Measurements from ENCODE around the gene P2RX7. TPM values are rescaled to one million over a fixed set of nuclear protein-coding genes. Genes with fewer than 3 reads are reported as not detected.
"Not testable (repeated sequence)": the region's sequence is repeated elsewhere in the genome, so short reads cannot be mapped to it uniquely, and the experiment has no call there.

P2RX7 gene
- total RNA-seq, 1 donor from 2014 or later = not detected

DNA sequence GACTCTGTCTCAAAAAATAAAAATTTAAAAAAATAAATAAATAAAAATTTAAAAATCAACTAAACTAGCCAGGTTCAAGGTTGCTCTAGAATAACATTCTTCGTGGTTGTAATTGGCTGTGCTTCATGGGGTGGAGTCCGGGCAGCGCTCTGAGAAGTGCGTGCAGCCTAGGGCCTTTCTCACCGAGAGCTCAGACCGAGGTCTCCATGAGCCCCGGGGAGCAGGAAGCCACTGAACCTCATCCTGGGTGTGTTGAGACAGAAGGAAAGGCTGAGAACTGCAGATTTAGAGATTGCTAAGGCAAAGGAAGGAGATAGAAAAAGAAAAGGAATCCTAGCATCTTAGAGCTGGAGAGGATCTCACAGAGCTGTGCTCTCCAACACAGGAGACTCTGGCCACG lies 91.9 kb downstream of the P2RX7 start:
- TF ChIP-seq, protein P1, sequence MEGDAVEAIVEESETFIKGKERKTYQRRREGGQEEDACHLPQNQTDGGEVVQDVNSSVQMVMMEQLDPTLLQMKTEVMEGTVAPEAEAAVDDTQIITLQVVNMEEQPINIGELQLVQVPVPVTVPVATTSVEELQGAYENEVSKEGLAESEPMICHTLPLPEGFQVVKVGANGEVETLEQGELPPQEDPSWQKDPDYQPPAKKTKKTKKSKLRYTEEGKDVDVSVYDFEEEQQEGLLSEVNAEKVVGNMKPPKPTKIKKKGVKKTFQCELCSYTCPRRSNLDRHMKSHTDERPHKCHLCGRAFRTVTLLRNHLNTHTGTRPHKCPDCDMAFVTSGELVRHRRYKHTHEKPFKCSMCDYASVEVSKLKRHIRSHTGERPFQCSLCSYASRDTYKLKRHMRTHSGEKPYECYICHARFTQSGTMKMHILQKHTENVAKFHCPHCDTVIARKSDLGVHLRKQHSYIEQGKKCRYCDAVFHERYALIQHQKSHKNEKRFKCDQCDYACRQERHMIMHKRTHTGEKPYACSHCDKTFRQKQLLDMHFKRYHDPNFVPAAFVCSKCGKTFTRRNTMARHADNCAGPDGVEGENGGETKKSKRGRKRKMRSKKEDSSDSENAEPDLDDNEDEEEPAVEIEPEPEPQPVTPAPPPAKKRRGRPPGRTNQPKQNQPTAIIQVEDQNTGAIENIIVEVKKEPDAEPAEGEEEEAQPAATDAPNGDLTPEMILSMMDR (IDR thresholded peaks at IDR 0.05; ENCODE audit: partially characterized antibody, unreplicated experiment) = no peak
- Mint-ChIP-seq H3K4me3 (ENCODE audit: unreplicated experiment) (no peak overlapping the region), H3K36me3 (ENCODE audit: unreplicated experiment) (no peaks in the 10 kb centered on the region), H3K9me3 (ENCODE audit: unreplicated experiment) (no peaks in the 10 kb centered on the region), H3K27ac (ENCODE audit: unreplicated experiment) (no peak overlapping the region), H3K27me3 (ENCODE audit: unreplicated experiment) (no peaks in the 10 kb centered on the region), H3K4me1 (ENCODE audit: low read depth, unreplicated experiment) (no peaks in the 10 kb centered on the region)
- DNase-seq = no peak

DNA sequence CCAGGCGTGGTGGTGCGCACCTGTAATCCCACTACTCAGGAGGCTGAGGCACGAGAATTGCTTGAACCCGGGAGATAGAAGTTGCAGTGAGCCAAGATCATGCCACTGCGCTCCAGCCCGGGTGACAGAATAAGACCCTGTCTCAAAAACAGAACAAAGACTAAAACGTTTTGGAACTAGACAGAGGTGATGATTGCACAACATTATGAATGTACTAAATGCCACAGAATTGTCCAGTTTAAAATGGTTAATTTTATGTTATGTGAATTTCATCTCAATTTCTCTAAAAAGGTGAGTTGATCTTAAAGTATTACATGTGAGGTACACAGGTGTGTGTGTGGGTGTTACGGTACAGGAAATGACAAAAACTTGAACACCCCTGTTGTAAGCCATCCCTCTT lies 93.7 kb downstream of the P2RX7 start:
- peaks cover 2% of the 10 kb centered on the region for H3K4me1 Mint-ChIP-seq (ENCODE audit: low read depth, unreplicated experiment)
- TF ChIP-seq, protein P1 (IDR thresholded peaks at IDR 0.05; ENCODE audit: partially characterized antibody, unreplicated experiment) = no peak
- no peak overlapping the region for H3K27ac Mint-ChIP-seq (ENCODE audit: unreplicated experiment)
- peaks cover under 1% of the 10 kb centered on the region for H3K9me3 Mint-ChIP-seq (ENCODE audit: unreplicated experiment)
- H3K4me3 Mint-ChIP-seq (ENCODE audit: unreplicated experiment) = no peak overlapping the region
- H3K27me3 Mint-ChIP-seq (ENCODE audit: unreplicated experiment) = no peaks in the 10 kb centered on the region
- H3K36me3 Mint-ChIP-seq (ENCODE audit: unreplicated experiment) = no peaks in the 10 kb centered on the region
- no peak for DNase-seq

DNA sequence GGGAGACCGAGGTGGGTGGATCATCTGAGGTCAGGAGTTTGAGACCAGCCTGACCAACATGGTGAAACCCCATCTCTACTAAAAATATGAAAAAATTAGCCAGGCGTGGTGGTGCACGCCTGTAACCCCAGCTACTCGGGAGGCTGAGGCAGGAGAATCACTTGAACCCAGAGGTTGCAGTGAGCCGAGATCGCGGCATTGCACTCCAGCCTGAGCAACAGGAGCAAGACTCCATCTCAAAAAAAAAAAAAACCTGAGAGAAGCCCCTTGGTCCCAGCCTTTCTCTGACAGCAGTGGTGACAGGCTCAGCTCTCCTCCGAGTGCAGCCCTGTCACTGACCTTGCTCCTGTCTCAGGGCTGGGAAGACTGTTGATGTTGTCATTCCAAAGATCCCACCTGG lies 94.2 kb downstream of the P2RX7 start:
- not testable (repeated sequence) for H3K4me3 Mint-ChIP-seq (ENCODE audit: unreplicated experiment); H3K36me3 Mint-ChIP-seq (ENCODE audit: unreplicated experiment); H3K9me3 Mint-ChIP-seq (ENCODE audit: unreplicated experiment); H3K27me3 Mint-ChIP-seq (ENCODE audit: unreplicated experiment); DNase-seq; H3K27ac Mint-ChIP-seq (ENCODE audit: unreplicated experiment); H3K4me1 Mint-ChIP-seq (ENCODE audit: low read depth, unreplicated experiment)

DNA sequence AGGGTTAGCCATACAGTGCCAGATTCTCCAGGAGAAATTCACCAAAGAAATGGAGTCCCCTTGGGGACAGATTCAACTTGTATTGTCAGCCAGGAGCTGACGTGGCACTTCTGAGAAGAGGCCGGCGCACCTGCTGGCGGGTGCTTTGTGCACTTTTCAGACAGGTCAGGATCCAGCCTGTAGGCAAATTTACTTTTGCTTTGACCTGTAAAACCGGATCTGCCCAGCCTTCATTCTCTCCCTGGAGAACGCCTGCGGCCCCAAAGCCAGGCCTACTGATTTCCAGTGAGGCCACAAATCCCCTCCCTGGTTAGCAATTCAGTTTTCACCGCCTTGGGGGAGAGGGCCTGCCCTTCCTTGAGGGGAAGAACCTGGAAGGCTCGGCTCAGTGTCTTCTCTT lies 94.6 kb downstream of the P2RX7 start:
- DNase-seq = no peak
- Mint-ChIP-seq H3K27me3 (ENCODE audit: unreplicated experiment) (no peaks in the 10 kb centered on the region), H3K27ac (ENCODE audit: unreplicated experiment) (no peak overlapping the region), H3K9me3 (ENCODE audit: unreplicated experiment) (peaks cover 3% of the 10 kb centered on the region), H3K4me3 (ENCODE audit: unreplicated experiment) (no peak overlapping the region), H3K36me3 (ENCODE audit: unreplicated experiment) (no peaks in the 10 kb centered on the region), H3K4me1 (ENCODE audit: low read depth, unreplicated experiment) (peaks cover 4% of the 10 kb centered on the region)
- TF ChIP-seq, protein P1 (IDR thresholded peaks at IDR 0.05; ENCODE audit: partially characterized antibody, unreplicated experiment) = no peak

DNA sequence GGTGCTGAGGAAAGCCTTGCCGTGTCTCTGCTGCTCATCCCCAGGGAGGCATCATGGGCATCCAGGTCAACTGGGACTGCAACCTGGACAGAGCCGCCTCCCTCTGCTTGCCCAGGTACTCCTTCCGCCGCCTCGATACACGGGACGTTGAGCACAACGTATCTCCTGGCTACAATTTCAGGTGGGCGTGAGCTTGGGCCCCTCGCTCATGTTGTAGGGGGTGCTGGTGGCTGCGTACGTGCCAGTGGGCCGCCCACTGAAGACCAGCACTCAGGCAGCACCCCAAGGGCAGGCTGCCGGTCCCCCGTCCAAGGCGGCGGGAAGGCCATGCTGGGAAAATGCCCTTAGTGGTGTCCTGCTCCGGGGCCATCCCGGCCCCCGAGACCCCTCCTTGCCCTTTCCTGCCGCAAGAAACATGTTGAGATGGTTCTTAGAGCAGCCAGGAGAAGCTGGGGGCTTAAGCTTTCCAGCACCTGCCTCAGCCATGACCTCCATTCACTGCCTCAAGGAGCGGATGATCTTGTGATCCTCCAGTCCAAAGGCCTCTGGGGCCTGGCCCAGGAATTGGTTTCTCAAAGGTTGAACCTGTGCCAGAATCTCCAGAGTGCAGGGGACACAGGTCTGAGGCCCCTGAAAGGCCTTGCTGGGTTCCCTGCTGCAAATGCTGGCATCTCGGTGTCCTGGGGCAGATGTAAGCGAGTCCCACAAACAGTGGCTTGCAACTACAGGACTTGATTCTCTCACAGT lies 96.4 kb downstream of the P2RX7 start:
- no peak for DNase-seq
- peaks cover 4% of the 10 kb centered on the region for H3K4me1 Mint-ChIP-seq (ENCODE audit: low read depth, unreplicated experiment)
- H3K27me3 Mint-ChIP-seq (ENCODE audit: unreplicated experiment) = peaks cover 3% of the 10 kb centered on the region
- no peak overlapping the region for H3K4me3 Mint-ChIP-seq (ENCODE audit: unreplicated experiment)
- H3K9me3 Mint-ChIP-seq (ENCODE audit: unreplicated experiment) = peaks cover 5% of the 10 kb centered on the region
- H3K27ac Mint-ChIP-seq (ENCODE audit: unreplicated experiment) = no peak overlapping the region
- TF ChIP-seq, protein P1 (IDR thresholded peaks at IDR 0.05; ENCODE audit: partially characterized antibody, unreplicated experiment) = no peak
- H3K36me3 Mint-ChIP-seq (ENCODE audit: unreplicated experiment) = no peaks in the 10 kb centered on the region
